IMR-90 (cell line): Measurements from ENCODE around the gene OTOG. TPM values are rescaled to one million over a fixed set of nuclear protein-coding genes. Genes with fewer than 3 reads are reported as not detected.

Source experiments
- ATAC-seq: fragments of 200-7000 bp; cut with Tn5 transposase; 2 replicates; pipeline ENCODE4 v1.9.1; 2020; ENCODE audit warnings: low read depth, mild to moderate bottlenecking, moderate library complexity
- BruUV-seq: library from RNA; stranded (reverse); fragments of 400-500 nt; replicated peaks from 2 replicates; lab custom pipeline; 2021; lab: Mats Ljungman, UMichigan
- CTCF ChIA-PET: fragments of 300-600 bp; formaldehyde crosslinking; extraction: SDS; loops from one replicate; lab custom pipeline; 2021; ENCODE audit warnings: antibody characterized with exemption; lab: Yijun Ruan, JAX
- POLR2A ChIA-PET: fragments of 300-600 bp; sonication (Branson Sonifier 250); formaldehyde crosslinking; loops from one replicate; lab custom pipeline; 2022; ENCODE audit warnings: antibody characterized with exemption; ENCODE audit not compliant: unreplicated experiment; lab: Charles Lee
- DNase-seq: peaks from one replicate; pipeline ENCODE4 v3.0.0; 2013
- H2AFZ ChIP-seq: replicated peaks from 2 replicates; pipeline ENCODE3; 2013; ENCODE audit warnings: low read length, mild to moderate bottlenecking; ENCODE audit not compliant: poor library complexity
- H2AK5ac ChIP-seq: 2 replicates; pipeline ENCODE4 v1.6.1; 2013; ENCODE audit warnings: low read depth, low read length, inconsistent platforms
- H2AK9ac ChIP-seq: replicated peaks from 2 replicates; pipeline ENCODE3; 2013; ENCODE audit warnings: mild to moderate bottlenecking, low read depth, low read length, moderate library complexity; ENCODE audit not compliant: poor library complexity
- H2BK120ac ChIP-seq: 2 replicates; pipeline ENCODE4 v1.6.1; 2013; ENCODE audit warnings: low read depth, low read length, inconsistent platforms
- H2BK15ac ChIP-seq: 3 replicates; pipeline ENCODE4 v1.6.1; 2013; ENCODE audit warnings: low read depth, low read length, inconsistent platforms
- H2BK20ac ChIP-seq: 2 replicates; pipeline ENCODE4 v1.6.1; 2013; ENCODE audit warnings: low read depth, mild to moderate bottlenecking, inconsistent platforms, low read length, moderate library complexity
- H2BK5ac ChIP-seq: 2 replicates; pipeline ENCODE4 v1.6.1; 2013; ENCODE audit warnings: mild to moderate bottlenecking, low read depth, low read length, inconsistent platforms; ENCODE audit not compliant: poor library complexity, severe bottlenecking
- H3K14ac ChIP-seq: replicated peaks from 2 replicates; pipeline ENCODE4 v1.6.1; 2013; ENCODE audit warnings: low read depth, low read length, inconsistent platforms
- H3K18ac ChIP-seq: 2 replicates; pipeline ENCODE4 v1.6.1; 2013; ENCODE audit warnings: low read depth, low read length, control low read depth
- H3K23ac ChIP-seq: 2 replicates; pipeline ENCODE4 v1.6.1; 2013; ENCODE audit warnings: low read depth, low read length, inconsistent platforms
- H3K27ac ChIP-seq: 2 replicates; pipeline ENCODE4 v1.5.1; 2013; ENCODE audit warnings: mild to moderate bottlenecking, control low read depth, low read length; ENCODE audit not compliant: insufficient read depth
- H3K27me3 ChIP-seq: 2 replicates; pipeline ENCODE4 v1.6.1; 2013; ENCODE audit warnings: low read length; ENCODE audit not compliant: control insufficient read depth, insufficient read depth
- H3K36me3 ChIP-seq: 2 replicates; pipeline ENCODE4 v1.6.1; 2013; ENCODE audit warnings: low read length, mixed read lengths; ENCODE audit not compliant: control insufficient read depth, insufficient read depth
- H3K4ac ChIP-seq: 2 replicates; pipeline ENCODE4 v1.6.1; 2013; ENCODE audit warnings: low read depth, low read length, inconsistent platforms
- H3K4me1 ChIP-seq: 2 replicates; pipeline ENCODE4 v1.6.1; 2013; ENCODE audit warnings: low read length, mixed read lengths; ENCODE audit not compliant: control insufficient read depth, insufficient read depth
- H3K4me2 ChIP-seq: 2 replicates; pipeline ENCODE4 v1.6.1; 2013; ENCODE audit warnings: low read depth, mild to moderate bottlenecking, control low read depth, low read length, moderate library complexity
- H3K4me3 ChIP-seq: 2 replicates; pipeline ENCODE4 v1.5.1; 2013; ENCODE audit warnings: low read depth, mild to moderate bottlenecking, control low read depth, low read length, moderate library complexity; ENCODE audit not compliant: insufficient read depth
- H3K56ac ChIP-seq: 2 replicates; pipeline ENCODE4 v1.6.1; 2013; ENCODE audit warnings: low read length, inconsistent platforms; ENCODE audit not compliant: insufficient read depth; ENCODE audit errors: extremely low read depth
- H3K79me1 ChIP-seq, 2 experiments: 2 replicates each; pipeline ENCODE4 v1.6.1; 2013; ENCODE audit warnings: low read length in 2 of 2, inconsistent platforms in 1 of 2, low read depth in 1 of 2
- H3K9ac ChIP-seq: 2 replicates; pipeline ENCODE4 v1.6.1; 2013; ENCODE audit warnings: low read depth, low read length, control low read depth
- H3K9me1 ChIP-seq: 2 replicates; pipeline ENCODE4 v1.6.1; 2013; ENCODE audit warnings: low read length, inconsistent platforms; ENCODE audit not compliant: insufficient read depth
- H3K9me3 ChIP-seq: 2 replicates; pipeline ENCODE4 v1.6.1; 2013; ENCODE audit warnings: low read length; ENCODE audit not compliant: control insufficient read depth, insufficient read depth
- H4K20me1 ChIP-seq: 2 replicates; pipeline ENCODE4 v1.6.1; 2013; ENCODE audit warnings: low read length, inconsistent platforms; ENCODE audit not compliant: insufficient read depth
- H4K5ac ChIP-seq: 2 replicates; pipeline ENCODE4 v1.6.1; 2013; ENCODE audit warnings: mild to moderate bottlenecking, low read depth, low read length, control low read depth
- H4K8ac ChIP-seq, 2 experiments: 2 replicates each; pipeline ENCODE4 v1.6.1; 2013; ENCODE audit warnings: low read depth in 2 of 2, low read length in 2 of 2, control low read depth in 1 of 2, inconsistent platforms in 1 of 2
- H4K91ac ChIP-seq: 2 replicates; pipeline ENCODE4 v1.6.1; 2013; ENCODE audit warnings: low read depth, low read length, inconsistent platforms; ENCODE audit not compliant: insufficient read depth
- ELK1 ChIP-seq: fragments of 150-350 bp; IDR thresholded peaks from 2 replicates; pipeline ENCODE4 v1.6.1; 2016; ENCODE audit warnings: low read depth, mild to moderate bottlenecking, low read length, moderate library complexity, borderline replicate concordance
- FOS ChIP-seq: fragments of 150-350 bp; IDR thresholded peaks from 2 replicates; pipeline ENCODE4 v1.6.1; 2016; ENCODE audit warnings: low read depth, low read length
- MXI1 ChIP-seq: IDR thresholded peaks from 2 replicates; pipeline ENCODE4 v1.6.1; 2012; ENCODE audit warnings: low read depth, mild to moderate bottlenecking, low read length, moderate library complexity, borderline replicate concordance
- WGBS, 2 experiments: methylation state at CpG; one replicate each; pipeline versions ENCODE4 v1.1.5 to v1.1.7; 2013; ENCODE audit warnings: missing lambda C conversion rate in 2 of 2; ENCODE audit not compliant: insufficient read length in 1 of 2; ENCODE audit errors: extremely low coverage in 2 of 2; 5-methylcytosine and 5-hydroxymethylcytosine counted together
- dilution Hi-C: fragments of 300-500 bp; cut with HindIII; formaldehyde crosslinking; loops from one replicate; pipeline ENCODE4 v1.14.3; 2018; ENCODE audit warnings: low sequenced_read_pairs; ENCODE audit not compliant: unreplicated experiment
- in situ Hi-C: fragments of 300-500 bp; cut with MboI; formaldehyde crosslinking; loops from 3 replicates; pipeline ENCODE4 v1.14.3; 2019; ENCODE audit warnings: low sequenced_read_pairs, inconsistent platforms, mixed read lengths
- intact Hi-C: fragments of 100-400 bp; cut with micrococcal nuclease; formaldehyde crosslinking; loops from 2 replicates; pipeline ENCODE4 v1.10.0; 2022
- polyA plus RNA-seq, 3 experiments: library from polyadenylated mRNA; depleted of rRNA; stranded (reverse); fragments of >200 nt; gene quantifications; 2 replicates each; pipeline ENCODE4 v1.2.3, GENCODE V29; 2012; ENCODE audit warnings: low replicate concordance in 1 of 3
- total RNA-seq: library from RNA; depleted of rRNA; stranded (reverse); fragments of >200 nt; gene quantifications from 2 replicates; pipeline ENCODE4 v1.2.3, GENCODE V29; 2012

Gene OTOG
- total and polyA plus RNA-seq, 2 of the 4 experiments (the other 2 are of a cell fraction), result not detected

GRCh38 chr11:17537261-17537660, 9.8 kb upstream of the OTOG start:
- Histone ChIP-seq H3K14ac (no peak overlapping the region), H2AK9ac (peak overlapping the region; percentile 39), H3K9ac (no peak overlapping the region), H3K27ac (no peak overlapping the region), H3K36me3 (no peaks in the 10 kb centered on the region), H2BK5ac (no peak overlapping the region), H4K91ac (no peak overlapping the region), H3K4me1 (no peaks in the 10 kb centered on the region), H2BK120ac (no peak overlapping the region), H2BK15ac (no peak overlapping the region), H4K20me1 (no peaks in the 10 kb centered on the region), H3K4ac (no peak overlapping the region), H3K23ac (no peak overlapping the region), H3K27me3 (peaks cover 16% of the 10 kb centered on the region), H3K79me1 (no peaks in the 10 kb centered on the region), H3K9me3 (no peaks in the 10 kb centered on the region), H4K8ac (no peak overlapping the region), H3K4me3 (no peak overlapping the region), H2BK20ac (no peak overlapping the region), H3K4me2 (no peak overlapping the region), H3K9me1 (no peaks in the 10 kb centered on the region), H4K5ac (no peak overlapping the region), H3K18ac (no peak overlapping the region), H3K56ac (no peak overlapping the region), H2AFZ (no peak overlapping the region), H2AK5ac (no peak overlapping the region)
- ChIA-PET POLR2A (no interaction called here), CTCF (no interaction called here)
- ATAC-seq (no peak), DNase-seq (no peak)
- no TSS peak for BruUV-seq
- in situ Hi-C loops, result no loop called here
- WGBS, 2 experiments, result 10% methylated on average over 3 of the region's 8 CpGs; no CpG with 5 or more reads in 1 of the 2 experiments
- intact Hi-C loops, result no loop called here
- TF ChIP-seq ELK1 (no peak), MXI1 (no peak), FOS (no peak)
- dilution Hi-C loops, result no loop called here
